HG03139 (cell line): ENCODE measurements around the gene AMZ2.
"Not testable (repeated sequence)": the region's sequence is repeated elsewhere in the genome, so short reads cannot be mapped to it uniquely, and the experiment has no call there.

Source experiments
- ATAC-seq: cut with Tn5 transposase; IDR thresholded peaks from one replicate; pipeline ENCODE4 v1.9.1; 2021; ENCODE audit not compliant: unreplicated experiment

AMZ2 gene

GRCh38 chr17:68219429-68219828 is 28.4 kb upstream of the AMZ2 start:
- not testable (repeated sequence) for ATAC-seq

GRCh38 chr17:68220186-68220585 is 27.7 kb upstream of the AMZ2 start:
- ATAC-seq: not testable (repeated sequence)

GRCh38 chr17:68220786-68221185 is 27.1 kb upstream of the AMZ2 start:
- ATAC-seq: not testable (repeated sequence)

GRCh38 chr17:68221786-68222185 is 26.1 kb upstream of the AMZ2 start:
- ATAC-seq: no peak

GRCh38 chr17:68222606-68223005 is 25.2 kb upstream of the AMZ2 start:
- no peak for ATAC-seq

GRCh38 chr17:68225055-68225454 is 22.8 kb upstream of the AMZ2 start:
- ATAC-seq: not testable (repeated sequence)

GRCh38 chr17:68228039-68228680 is 19.7 kb upstream of the AMZ2 start:
- ATAC-seq: not testable (repeated sequence)

- ATAC-seq: no peak
Measured at GRCh38 chr17:68228817-68229570, 18.8 kb upstream of the AMZ2 start.

- no peak for ATAC-seq
Measured at GRCh38 chr17:68229619-68230018, 18.2 kb upstream of the AMZ2 start.

GRCh38 chr17:68231131-68231530 is 16.7 kb upstream of the AMZ2 start:
- not testable (repeated sequence) for ATAC-seq

GRCh38 chr17:68231541-68231940 is 16.3 kb upstream of the AMZ2 start:
- ATAC-seq: no peak

- not testable (repeated sequence) for ATAC-seq
Measured at GRCh38 chr17:68232741-68233140, 15.1 kb upstream of the AMZ2 start.

GRCh38 chr17:68234726-68235335 is 13.0 kb upstream of the AMZ2 start:
- ATAC-seq: peak; percentile 34

- ATAC-seq: not testable (repeated sequence)
Measured at GRCh38 chr17:68235336-68235791, 12.5 kb upstream of the AMZ2 start.

- ATAC-seq: peak; percentile 59
Measured at GRCh38 chr17:68237369-68238163, 10.3 kb upstream of the AMZ2 start.

- no peak for ATAC-seq
Measured at GRCh38 chr17:68238164-68238870, 9.5 kb upstream of the AMZ2 start.

- ATAC-seq: no peak
Measured at GRCh38 chr17:68238871-68239253, 9.0 kb upstream of the AMZ2 start.

- no peak for ATAC-seq
Measured at GRCh38 chr17:68239632-68240366, 8.0 kb upstream of the AMZ2 start.

GRCh38 chr17:68246271-68247028 is 1.4 kb upstream of the AMZ2 start:
- ATAC-seq: no peak
